ENCODE results near the gene HAAO. TPM values are rescaled to one million over a fixed set of nuclear protein-coding genes. Genes with fewer than 3 reads are reported as not detected.

Gene HAAO
- total RNA-seq, 1 experiment from 2014 or later = 0.74 TPM

- ATAC-seq (no peak), DNase-seq (ENCODE audit: low read depth, low spot score) (no peak)
- intact Hi-C loops (cut with micrococcal nuclease; ENCODE audit: unreplicated experiment) = no loop called here
- Histone ChIP-seq H3K4me1 (ENCODE audit: control insufficient read depth, insufficient read depth, low read length) (no peaks in the 10 kb centered on the region), H3K27me3 (ENCODE audit: control insufficient read depth, insufficient read depth, low read length) (no peaks in the 10 kb centered on the region), H3K27ac (ENCODE audit: low read length) (no peak overlapping the region), H3K9me3 (ENCODE audit: control insufficient read depth, insufficient read depth, low read depth, low read length) (no peaks in the 10 kb centered on the region), H3K4me3 (ENCODE audit: low read depth in 2 of 2, low read length in 2 of 2) (no peak overlapping the region), H3K36me3 (ENCODE audit: control insufficient read depth, insufficient read depth, low read length) (no peaks in the 10 kb centered on the region)
- ChIA-PET POLR2A (no interaction called here), CTCF (interaction anchor here (0.5 kb wide), 1 partner anchor 10 kb away, joined by 10 read pairs; no protein-coding TSS in a partner anchor)
- TF ChIP-seq TCF7L2 (IDR thresholded peaks at IDR 0.05; ENCODE audit: low read depth, low read length) (no peak), CTCF (IDR thresholded peaks at IDR 0.05) (no peak), SIN3A (IDR thresholded peaks at IDR 0.05; ENCODE audit: borderline replicate concordance, insufficient read depth, low read depth, low read length) (no peak), REST (IDR thresholded peaks at IDR 0.05; ENCODE audit: insufficient read depth in 1 of 2, low read depth in 2 of 2, low read length in 1 of 2) (no peak), POLR2AphosphoS5 (IDR thresholded peaks at IDR 0.05; ENCODE audit: low read depth, low read length) (no peak)
- BruUV-seq (replicated peaks) = no TSS peak
- in situ Hi-C loops (cut with HindIII; ENCODE audit: low pct_unique_long_range_greater_than_20kb, low sequenced_read_pairs) = no loop called here
Measured at GRCh38 chr2:42765686-42766085, 26.7 kb downstream of the HAAO start.

DNA sequence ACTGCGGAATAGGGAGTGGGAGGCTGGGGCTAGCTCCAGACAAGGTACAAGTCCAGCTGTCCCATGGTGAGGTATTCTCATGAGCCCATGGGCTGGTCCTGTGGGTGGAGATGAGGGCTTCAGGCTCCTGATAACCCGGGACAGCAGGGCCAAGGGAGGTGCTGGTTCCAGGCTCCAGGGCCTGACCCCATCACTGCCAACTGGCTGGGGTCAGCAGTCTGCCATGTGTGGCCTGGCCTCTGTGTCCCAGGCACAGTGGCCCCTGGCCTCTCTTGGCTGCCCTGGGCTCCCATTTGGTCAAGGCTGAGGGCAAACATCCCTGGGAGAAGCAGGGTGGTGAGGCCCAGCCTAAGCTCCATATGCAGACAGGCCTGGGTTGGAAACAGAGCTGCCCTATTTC lies 27.5 kb downstream of the HAAO start:
- Histone ChIP-seq H3K27me3 (ENCODE audit: control insufficient read depth, insufficient read depth, low read length) (no peaks in the 10 kb centered on the region), H3K27ac (ENCODE audit: low read length) (no peak overlapping the region), H3K4me1 (ENCODE audit: control insufficient read depth, insufficient read depth, low read length) (no peaks in the 10 kb centered on the region), H3K9me3 (ENCODE audit: control insufficient read depth, insufficient read depth, low read depth, low read length) (no peaks in the 10 kb centered on the region), H3K4me3 (ENCODE audit: low read depth in 2 of 2, low read length in 2 of 2) (no peak overlapping the region), H3K36me3 (ENCODE audit: control insufficient read depth, insufficient read depth, low read length) (no peaks in the 10 kb centered on the region)
- ATAC-seq (no peak), DNase-seq (ENCODE audit: low read depth, low spot score) (no peak)
- CTCF ChIA-PET = interaction anchor here (0.5 kb wide), 1 partner anchor 11 kb away, joined by 10 read pairs; no protein-coding TSS in a partner anchor
- intact Hi-C loops (cut with micrococcal nuclease; ENCODE audit: unreplicated experiment) (no loop called here), in situ Hi-C loops (cut with HindIII; ENCODE audit: low pct_unique_long_range_greater_than_20kb, low sequenced_read_pairs) (no loop called here)
- BruUV-seq (replicated peaks) = no TSS peak
- POLR2A ChIA-PET = no interaction called here
- TF ChIP-seq POLR2AphosphoS5 (IDR thresholded peaks at IDR 0.05; ENCODE audit: low read depth, low read length) = no peak
- TF ChIP-seq TCF7L2 (IDR thresholded peaks at IDR 0.05; ENCODE audit: low read depth, low read length) = no peak
- TF ChIP-seq CTCF (IDR thresholded peaks at IDR 0.05) = no peak
- TF ChIP-seq REST (IDR thresholded peaks at IDR 0.05; ENCODE audit: insufficient read depth in 1 of 2, low read depth in 2 of 2, low read length in 1 of 2) = no peak
- TF ChIP-seq SIN3A (IDR thresholded peaks at IDR 0.05; ENCODE audit: borderline replicate concordance, insufficient read depth, low read depth, low read length) = no peak
